Common myeloid progenitor, CD34-positive (primary cell): ENCODE data around the gene EEA1.

Experiments used
- CTCF ChIA-PET: fragments of 350-600 bp; sonication (Branson Sonifier 250); formaldehyde crosslinking; loops from one replicate; lab custom pipeline; 2021; ENCODE audit warnings: antibody characterized with exemption; lab: Charles Lee
- POLR2A ChIA-PET: fragments of 350-600 bp; sonication (Branson Sonifier 250); formaldehyde crosslinking; loops from one replicate; lab custom pipeline; 2021; ENCODE audit warnings: antibody characterized with exemption; lab: Charles Lee
- DNase-seq, 3 donors: peaks; one replicate each; pipeline versions ENCODE4 v3.0.0 to v3.0.0-alpha.2; 2013
- H3K27ac ChIP-seq, 2 experiments: 1 replicate in 1 of 2; 2 replicates in 1 of 2; pipeline ENCODE4 v1.7.0; 2013; ENCODE audit warnings: inconsistent platforms in 2 of 2, low read length in 2 of 2, mild to moderate bottlenecking in 2 of 2, low read depth in 1 of 2, moderate library complexity in 1 of 2; ENCODE audit not compliant: severe bottlenecking in 2 of 2, insufficient read depth in 1 of 2, poor library complexity in 1 of 2
- H3K27me3 ChIP-seq, 5 experiments: replicated peaks in 2 of 5; 1 replicate in 3 of 5; 2 replicates in 2 of 5; pipeline versions ENCODE4 v1.6.1 to v1.7.0; 2013; ENCODE audit warnings: low read length in 4 of 5, mild to moderate bottlenecking in 2 of 5, moderate library complexity in 2 of 5, inconsistent platforms in 1 of 5; ENCODE audit not compliant: insufficient read depth in 5 of 5, control insufficient read depth in 4 of 5
- H3K36me3 ChIP-seq, 4 experiments: 1 replicate in 2 of 4; 2 replicates in 2 of 4; pipeline versions ENCODE4 v1.6.1 to v1.7.0; 2013; ENCODE audit warnings: low read length in 3 of 4, control low read depth in 1 of 4, mild to moderate bottlenecking in 1 of 4; ENCODE audit not compliant: control insufficient read depth in 4 of 4, insufficient read depth in 4 of 4
- H3K4me1 ChIP-seq, 4 experiments: 1 replicate in 3 of 4; 2 replicates in 1 of 4; pipeline versions ENCODE4 v1.6.1 to v1.7.1; 2013; ENCODE audit warnings: low read length in 3 of 4, mild to moderate bottlenecking in 3 of 4, control low read depth in 1 of 4, inconsistent platforms in 1 of 4, moderate library complexity in 1 of 4; ENCODE audit not compliant: control insufficient read depth in 4 of 4, insufficient read depth in 4 of 4; ENCODE audit errors: control extremely low read depth in 1 of 4
- H3K4me3 ChIP-seq, 7 experiments: 1 replicate in 4 of 7; 2 replicates in 3 of 7; pipeline versions ENCODE4 v1.5.1 to v1.7.0; 2013; ENCODE audit warnings: mild to moderate bottlenecking in 7 of 7, low read length in 6 of 7, moderate library complexity in 6 of 7, inconsistent platforms in 2 of 7, low read depth in 2 of 7, control low read depth in 1 of 7; ENCODE audit not compliant: insufficient read depth in 4 of 7, control insufficient read depth in 1 of 7; ENCODE audit errors: extremely low read depth in 1 of 7
- H3K9me3 ChIP-seq, 5 experiments: 1 replicate in 4 of 5; 2 replicates in 1 of 5; pipeline versions ENCODE4 v1.6.1 to v1.7.1; 2013; ENCODE audit warnings: low read length in 4 of 5, mild to moderate bottlenecking in 2 of 5, inconsistent platforms in 1 of 5, low read depth in 1 of 5, moderate library complexity in 1 of 5; ENCODE audit not compliant: control insufficient read depth in 4 of 5, insufficient read depth in 2 of 5; ENCODE audit errors: control extremely low read depth in 1 of 5
- WGBS: methylation state at CpG from one replicate; pipeline ENCODE4 v1.1.5; 2013; ENCODE audit not compliant: insufficient coverage; 5-methylcytosine and 5-hydroxymethylcytosine counted together

EEA1 gene

GRCh38 chr12:92876496-92876895 lies 52.6 kb downstream of the EEA1 start:
- Histone ChIP-seq H3K27me3 (no peaks in the 10 kb centered on the region), H3K27ac (no peak overlapping the region), H3K36me3 (peaks cover 2 to 29% (median 7%) of the 10 kb centered on the region in 4 experiments), H3K9me3 (peaks cover 0 to 8% (median 2%) of the 10 kb centered on the region in 5 experiments), H3K4me1 (no peaks in the 10 kb centered on the region), H3K4me3 (no peak overlapping the region)
- POLR2A ChIA-PET: no interaction called here
- no CpG with 5 or more reads among the region's 3 CpGs for WGBS
- DNase-seq: peak; percentile 9 to 46 (median 25)
- CTCF ChIA-PET: no interaction called here

GRCh38 chr12:92871116-92871515 lies 58.0 kb downstream of the EEA1 start:
- ChIA-PET POLR2A (no interaction called here), CTCF (no interaction called here)
- no peak overlapping the region for H3K4me3 ChIP-seq
- DNase-seq: no peak
- 100% methylated on average over 2 of the region's 3 CpGs for WGBS
- no peaks in the 10 kb centered on the region for H3K9me3 ChIP-seq
- no peak overlapping the region for H3K27ac ChIP-seq
- no peaks in the 10 kb centered on the region for H3K36me3 ChIP-seq
- no peaks in the 10 kb centered on the region for H3K27me3 ChIP-seq
- peaks cover 0 to 3% (median 0%) of the 10 kb centered on the region in 4 experiments for H3K4me1 ChIP-seq

GRCh38 chr12:92866418-92866817 lies 62.7 kb downstream of the EEA1 start:
- H3K27ac ChIP-seq: no peak overlapping the region
- H3K36me3 ChIP-seq: peaks cover 0 to 9% (median 4%) of the 10 kb centered on the region in 4 experiments
- H3K4me1 ChIP-seq: peaks cover 0 to 3% (median 0%) of the 10 kb centered on the region in 4 experiments
- H3K27me3 ChIP-seq: no peaks in the 10 kb centered on the region
- H3K9me3 ChIP-seq: no peaks in the 10 kb centered on the region
- POLR2A ChIA-PET: no interaction called here
- DNase-seq: no peak
- CTCF ChIA-PET: no interaction called here
- H3K4me3 ChIP-seq: no peak overlapping the region
- 94% methylated on average over 1 of the region's 2 CpGs for WGBS

GRCh38 chr12:92863251-92863650 lies 65.8 kb downstream of the EEA1 start:
- POLR2A ChIA-PET: no interaction called here

GRCh38 chr12:92861381-92861780 lies 67.7 kb downstream of the EEA1 start:
- Histone ChIP-seq H3K4me1 (no peaks in the 10 kb centered on the region), H3K36me3 (peaks cover 13 to 28% (median 23%) of the 10 kb centered on the region in 4 experiments), H3K27ac (no peak overlapping the region), H3K27me3 (no peaks in the 10 kb centered on the region), H3K4me3 (no peak overlapping the region), H3K9me3 (peaks cover 0 to 12% (median 0%) of the 10 kb centered on the region in 5 experiments)
- CTCF ChIA-PET: no interaction called here
- DNase-seq: no peak
- WGBS: no CpG with 5 or more reads among the region's 4 CpGs
- POLR2A ChIA-PET: interaction anchor here (0.6 kb wide), 1 partner anchor 655 kb away, joined by 8 read pairs; no protein-coding TSS in a partner anchor

More at GRCh38 chr12:92863251-92863650, 65.8 kb downstream of the EEA1 start:
- Histone ChIP-seq H3K9me3 (peaks cover 0 to 3% (median 0%) of the 10 kb centered on the region in 5 experiments), H3K27ac (no peak overlapping the region), H3K27me3 (no peaks in the 10 kb centered on the region), H3K4me3 (no peak overlapping the region), H3K36me3 (peaks cover 3 to 16% (median 14%) of the 10 kb centered on the region in 4 experiments), H3K4me1 (no peaks in the 10 kb centered on the region)
- whole genome bisulfite sequencing: 11% methylated on average over 1 of the region's 1 CpG
- CTCF ChIA-PET: no interaction called here
- peak in 2 of 3 donors; percentile 51 to 53 for DNase-seq

- ChIA-PET POLR2A (interaction anchor here (0.6 kb wide), 1 partner anchor 656 kb away, joined by 8 read pairs; no protein-coding TSS in a partner anchor), CTCF (no interaction called here)
- Histone ChIP-seq H3K36me3 (peaks cover 13 to 28% (median 23%) of the 10 kb centered on the region in 4 experiments), H3K27me3 (no peaks in the 10 kb centered on the region), H3K4me1 (no peaks in the 10 kb centered on the region), H3K9me3 (peaks cover 0 to 12% (median 0%) of the 10 kb centered on the region in 5 experiments), H3K27ac (no peak overlapping the region), H3K4me3 (no peak overlapping the region)
- no peak for DNase-seq
These were observed 68.6 kb downstream of the EEA1 start for GRCh38 chr12:92860521-92860920.

GRCh38 chr12:92859650-92860386 lies 69.3 kb downstream of the EEA1 start:
- ChIA-PET POLR2A (no interaction called here), CTCF (interaction anchor here (0.7 to 1.4 kb wide), 2 partner anchors 28 to 76 kb away, joined by 3 read pairs; no protein-coding TSS in a partner anchor)
- 100% methylated on average over 7 of the region's 7 CpGs for WGBS

More at GRCh38 chr12:92859650-92860386, 69.3 kb downstream of the EEA1 start:
- Histone ChIP-seq H3K9me3 (peaks cover 0 to 12% (median 0%) of the 10 kb centered on the region in 5 experiments), H3K4me1 (no peaks in the 10 kb centered on the region), H3K27ac (no peak overlapping the region), H3K36me3 (peaks cover 13 to 28% (median 23%) of the 10 kb centered on the region in 4 experiments), H3K4me3 (no peak overlapping the region), H3K27me3 (no peaks in the 10 kb centered on the region)
- no peak for DNase-seq
